ENCODE measurements around the gene MRPL53.
A peak's percentile ranks its signal among the peaks of the same experiment; 100 is the strongest.

The MRPL53 gene

GRCh38 chr2:74429487-74430451 lies 42.7 kb downstream of the MRPL53 start:
- DNase-seq (ENCODE audit: low read depth, low spot score), result no peak

- DNase-seq (ENCODE audit: low read depth, low spot score), result no peak
Observed at GRCh38 chr2:74428675-74429074, 43.8 kb downstream of the MRPL53 start.

GRCh38 chr2:74427551-74427950 lies 44.9 kb downstream of the MRPL53 start:
- no peak for DNase-seq (ENCODE audit: low read depth, low spot score)

GRCh38 chr2:74426181-74426758 lies 46.2 kb downstream of the MRPL53 start:
- DNase-seq (ENCODE audit: low read depth, low spot score), result no peak

GRCh38 chr2:74425523-74425922 lies 47.0 kb downstream of the MRPL53 start:
- no peak for DNase-seq (ENCODE audit: low read depth, low spot score)

- no peak for DNase-seq (ENCODE audit: low read depth, low spot score)
Observed at GRCh38 chr2:74424995-74425406, 47.5 kb downstream of the MRPL53 start.

GRCh38 chr2:74424139-74424992 lies 48.1 kb downstream of the MRPL53 start:
- peak; percentile 30 for DNase-seq (ENCODE audit: low read depth, low spot score)

- DNase-seq (ENCODE audit: low read depth, low spot score), result no peak
Observed at GRCh38 chr2:74423231-74424095, 49.0 kb downstream of the MRPL53 start.
